HL-60 (cell line): ENCODE data around the gene ITIH1.
A peak's percentile ranks its signal among the peaks of the same experiment; 100 is the strongest.

ENCODE experiments used
- DNase-seq, 2 experiments: peaks; one replicate each; pipeline ENCODE4 v3.0.0-alpha.2; 2010 to 2020; ENCODE audit warnings: low read depth in 1 of 2, low spot score in 1 of 2
- H3K27ac ChIP-seq: fragments of 250-450 bp; sonication (Bioruptor Pico); replicated peaks from 2 replicates; pipeline ENCODE4 v1.5.1; 2020; ENCODE audit warnings: mild to moderate bottlenecking, moderate library complexity
- H3K27me3 ChIP-seq: fragments of 250-450 bp; sonication (Bioruptor Pico); 2 replicates; pipeline ENCODE4 v1.5.1; 2021; ENCODE audit warnings: mild to moderate bottlenecking, moderate library complexity; ENCODE audit not compliant: insufficient read depth, poor library complexity, severe bottlenecking
- H3K4me3 ChIP-seq: replicated peaks from 2 replicates; pipeline ENCODE4 v1.5.1; 2011; ENCODE audit warnings: mild to moderate bottlenecking, control low read depth, low read length; ENCODE audit not compliant: insufficient read depth
- GABPA ChIP-seq: IDR thresholded peaks from 2 replicates; pipeline ENCODE4 v1.6.1; 2012; ENCODE audit warnings: low read depth
- POLR2AphosphoS5 ChIP-seq: IDR thresholded peaks from 2 replicates; pipeline ENCODE4 v1.6.1; 2012; ENCODE audit warnings: low read depth
- SPI1 ChIP-seq: IDR thresholded peaks from 2 replicates; pipeline ENCODE4 v1.6.1; 2012; ENCODE audit warnings: low read depth, mild to moderate bottlenecking, borderline replicate concordance
- TF ChIP-seq, protein P1 (sequence below): IDR thresholded peaks from 2 replicates; pipeline ENCODE4 v1.6.1; 2012; ENCODE audit warnings: low read depth; ENCODE audit not compliant: insufficient replicate concordance
- TF ChIP-seq, protein P2 (sequence below): IDR thresholded peaks from one replicate; pipeline ENCODE4 v1.5.1; 2011; ENCODE audit warnings: low read length, control low read depth, inconsistent platforms; ENCODE audit not compliant: insufficient read depth

The ITIH1 gene

GRCh38 chr3:52770496-52771333 is 6.7 kb upstream of the ITIH1 start, which contains the start of gene NEK4:
NEK4 (minus strand) TSS chr3:52770940; CDS start chr3:52770746, 194 bp downstream.
- Histone ChIP-seq H3K27me3 (no peaks in the 10 kb centered on the region), H3K27ac (peak within 1 kb of the TSS; percentile 89), H3K4me3 (peak within 1 kb of the TSS; percentile 99)
- peak; percentile 76 to 98 for DNase-seq
- TF ChIP-seq, protein P1, sequence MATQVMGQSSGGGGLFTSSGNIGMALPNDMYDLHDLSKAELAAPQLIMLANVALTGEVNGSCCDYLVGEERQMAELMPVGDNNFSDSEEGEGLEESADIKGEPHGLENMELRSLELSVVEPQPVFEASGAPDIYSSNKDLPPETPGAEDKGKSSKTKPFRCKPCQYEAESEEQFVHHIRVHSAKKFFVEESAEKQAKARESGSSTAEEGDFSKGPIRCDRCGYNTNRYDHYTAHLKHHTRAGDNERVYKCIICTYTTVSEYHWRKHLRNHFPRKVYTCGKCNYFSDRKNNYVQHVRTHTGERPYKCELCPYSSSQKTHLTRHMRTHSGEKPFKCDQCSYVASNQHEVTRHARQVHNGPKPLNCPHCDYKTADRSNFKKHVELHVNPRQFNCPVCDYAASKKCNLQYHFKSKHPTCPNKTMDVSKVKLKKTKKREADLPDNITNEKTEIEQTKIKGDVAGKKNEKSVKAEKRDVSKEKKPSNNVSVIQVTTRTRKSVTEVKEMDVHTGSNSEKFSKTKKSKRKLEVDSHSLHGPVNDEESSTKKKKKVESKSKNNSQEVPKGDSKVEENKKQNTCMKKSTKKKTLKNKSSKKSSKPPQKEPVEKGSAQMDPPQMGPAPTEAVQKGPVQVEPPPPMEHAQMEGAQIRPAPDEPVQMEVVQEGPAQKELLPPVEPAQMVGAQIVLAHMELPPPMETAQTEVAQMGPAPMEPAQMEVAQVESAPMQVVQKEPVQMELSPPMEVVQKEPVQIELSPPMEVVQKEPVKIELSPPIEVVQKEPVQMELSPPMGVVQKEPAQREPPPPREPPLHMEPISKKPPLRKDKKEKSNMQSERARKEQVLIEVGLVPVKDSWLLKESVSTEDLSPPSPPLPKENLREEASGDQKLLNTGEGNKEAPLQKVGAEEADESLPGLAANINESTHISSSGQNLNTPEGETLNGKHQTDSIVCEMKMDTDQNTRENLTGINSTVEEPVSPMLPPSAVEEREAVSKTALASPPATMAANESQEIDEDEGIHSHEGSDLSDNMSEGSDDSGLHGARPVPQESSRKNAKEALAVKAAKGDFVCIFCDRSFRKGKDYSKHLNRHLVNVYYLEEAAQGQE = peak; percentile 66
- peak; percentile 62; the same call in 1 of the 2 replicates for TF ChIP-seq SPI1
- TF ChIP-seq, protein P2, sequence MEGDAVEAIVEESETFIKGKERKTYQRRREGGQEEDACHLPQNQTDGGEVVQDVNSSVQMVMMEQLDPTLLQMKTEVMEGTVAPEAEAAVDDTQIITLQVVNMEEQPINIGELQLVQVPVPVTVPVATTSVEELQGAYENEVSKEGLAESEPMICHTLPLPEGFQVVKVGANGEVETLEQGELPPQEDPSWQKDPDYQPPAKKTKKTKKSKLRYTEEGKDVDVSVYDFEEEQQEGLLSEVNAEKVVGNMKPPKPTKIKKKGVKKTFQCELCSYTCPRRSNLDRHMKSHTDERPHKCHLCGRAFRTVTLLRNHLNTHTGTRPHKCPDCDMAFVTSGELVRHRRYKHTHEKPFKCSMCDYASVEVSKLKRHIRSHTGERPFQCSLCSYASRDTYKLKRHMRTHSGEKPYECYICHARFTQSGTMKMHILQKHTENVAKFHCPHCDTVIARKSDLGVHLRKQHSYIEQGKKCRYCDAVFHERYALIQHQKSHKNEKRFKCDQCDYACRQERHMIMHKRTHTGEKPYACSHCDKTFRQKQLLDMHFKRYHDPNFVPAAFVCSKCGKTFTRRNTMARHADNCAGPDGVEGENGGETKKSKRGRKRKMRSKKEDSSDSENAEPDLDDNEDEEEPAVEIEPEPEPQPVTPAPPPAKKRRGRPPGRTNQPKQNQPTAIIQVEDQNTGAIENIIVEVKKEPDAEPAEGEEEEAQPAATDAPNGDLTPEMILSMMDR = no peak
- peak; percentile 96 for TF ChIP-seq POLR2AphosphoS5
- TF ChIP-seq GABPA = no peak; the same call in 1 of the 2 replicates

DNA sequence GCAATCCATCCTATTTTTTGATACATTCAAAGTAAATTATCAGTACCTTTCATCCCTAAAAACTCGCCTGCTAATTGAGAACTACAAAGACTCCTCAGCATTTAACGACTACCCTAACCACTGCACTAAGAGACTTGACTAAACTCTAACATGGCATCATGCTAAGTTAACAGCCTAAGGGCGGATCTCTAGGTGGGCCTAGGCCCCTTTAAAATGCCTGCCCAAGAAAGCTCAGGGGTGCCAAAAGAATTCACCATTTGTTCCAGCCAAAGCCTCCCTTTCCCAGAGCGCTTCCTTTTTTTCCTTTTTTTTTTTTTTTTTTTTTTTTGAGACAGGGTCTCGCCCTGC is 6.1 kb upstream of the ITIH1 start:
- Histone ChIP-seq H3K27ac (peak overlapping the region; percentile 89), H3K27me3 (no peaks in the 10 kb centered on the region), H3K4me3 (peak overlapping the region; percentile 99)
- no peak for TF ChIP-seq GABPA
- TF ChIP-seq, protein P1 = peak; percentile 3
- DNase-seq = no peak

- TF ChIP-seq, protein P1 = no peak
- no peak for TF ChIP-seq SPI1
- no peak for TF ChIP-seq POLR2AphosphoS5
- TF ChIP-seq, protein P2 = no peak
- no peak for TF ChIP-seq GABPA
- no peak overlapping the region for H3K4me3 ChIP-seq
- H3K27me3 ChIP-seq = no peaks in the 10 kb centered on the region
- no peak for DNase-seq
- H3K27ac ChIP-seq = peak overlapping the region; percentile 89; the same call in 1 of the 2 replicates
Measured at GRCh38 chr3:52771702-52772101, 5.7 kb upstream of the ITIH1 start.
